MCF 10A (cell line): ENCODE measurements around the gene SLC38A10. TPM values are rescaled to one million over a fixed set of nuclear protein-coding genes. Genes with fewer than 3 reads are reported as not detected.

Experiments
- BruUV-seq: library from RNA; stranded (reverse); fragments of 400-500 nt; replicated peaks from 2 replicates; lab custom pipeline; 2021; lab: Mats Ljungman, UMichigan
- CTCF ChIA-PET: fragments of 300-600 bp; sonication (Branson Sonifier 250); formaldehyde crosslinking; extraction: SDS; loops from one replicate; lab custom pipeline; 2021; ENCODE audit warnings: antibody characterized with exemption, inconsistent platforms; lab: Yijun Ruan, JAX
- POLR2A ChIA-PET: fragments of 300-600, 350-650 bp; sonication (Branson Sonifier 250); formaldehyde crosslinking; extraction: SDS; loops from one replicate; lab custom pipeline; 2020; ENCODE audit warnings: antibody characterized with exemption, inconsistent platforms; lab: Yijun Ruan, JAX
- DNase-seq: peaks from one replicate; pipeline ENCODE4 v3.0.0-alpha.2; 2018; ENCODE audit not compliant: unreplicated experiment
- H3K27ac Mint-ChIP-seq: one replicate; pipeline ENCODE4 v1.8.0; 2022; ENCODE audit warnings: mild to moderate bottlenecking, low read depth, mixed read lengths; ENCODE audit not compliant: unreplicated experiment
- H3K27me3 Mint-ChIP-seq: one replicate; pipeline ENCODE4 v1.8.0; 2022; ENCODE audit warnings: mixed read lengths; ENCODE audit not compliant: insufficient read depth, unreplicated experiment
- H3K36me3 Mint-ChIP-seq: one replicate; pipeline ENCODE4 v1.8.0; 2022; ENCODE audit warnings: mild to moderate bottlenecking, moderate library complexity, mixed read lengths; ENCODE audit not compliant: insufficient read depth, unreplicated experiment
- H3K4me1 Mint-ChIP-seq: one replicate; pipeline ENCODE4 v1.8.0; 2022; ENCODE audit warnings: mixed read lengths; ENCODE audit not compliant: insufficient read depth, unreplicated experiment
- H3K4me3 Mint-ChIP-seq: one replicate; pipeline ENCODE4 v1.8.0; 2022; ENCODE audit warnings: mild to moderate bottlenecking, moderate library complexity, mixed read lengths; ENCODE audit not compliant: unreplicated experiment
- H3K9me3 Mint-ChIP-seq: one replicate; pipeline ENCODE4 v1.8.0; 2022; ENCODE audit warnings: mixed read lengths; ENCODE audit not compliant: unreplicated experiment
- CTCF ChIP-seq: fragments of 200-600 bp; IDR thresholded peaks from one replicate; pipeline ENCODE4 v1.8.0; 2022; ENCODE audit warnings: antibody characterized with exemption, mild to moderate bottlenecking; ENCODE audit not compliant: unreplicated experiment
- intact Hi-C: fragments of 100-400 bp; cut with micrococcal nuclease; formaldehyde crosslinking; loops from 2 replicates; pipeline ENCODE4 v1.14.1; 2022
- total RNA-seq: library from RNA; stranded (reverse); gene quantifications from 2 replicates; pipeline ENCODE4 v1.2.3, GENCODE V29; 2022

The SLC38A10 gene
- total RNA-seq, 1 experiment from 2014 or later, result 98.2 TPM

- BruUV-seq, result no TSS peak
- intact Hi-C loops, result loop anchor here (2.0 kb wide), 1 partner anchor 143 kb away; the partner anchor contains the start of gene BAHCC1
- no peak overlapping the region for H3K4me3 Mint-ChIP-seq
- no peak for TF ChIP-seq CTCF
- CTCF ChIA-PET, result interaction anchor here (1.7 kb wide), 1 partner anchor 233 kb away, joined by 6 read pairs; no protein-coding TSS in a partner anchor
- no peak for DNase-seq
- no peaks in the 10 kb centered on the region for H3K4me1 Mint-ChIP-seq
- POLR2A ChIA-PET, result interaction anchor here (0.8 to 1.2 kb wide), 3 partner anchors 9 to 258 kb away, joined by 3 to 4 read pairs (median 3); partner anchors contain the start of gene BAHCC1
- H3K9me3 Mint-ChIP-seq, result no peaks in the 10 kb centered on the region
- H3K27me3 Mint-ChIP-seq, result no peaks in the 10 kb centered on the region
- H3K27ac Mint-ChIP-seq, result no peak overlapping the region
- peaks cover 31% of the 10 kb centered on the region for H3K36me3 Mint-ChIP-seq
These were observed 43.3 kb downstream of the SLC38A10 start for GRCh38 chr17:81251709-81252301.

GRCh38 chr17:81251094-81251708, 43.9 kb downstream of the SLC38A10 start:
- BruUV-seq, result no TSS peak
- intact Hi-C loops, result no loop called here
- no peaks in the 10 kb centered on the region for H3K9me3 Mint-ChIP-seq
- TF ChIP-seq CTCF, result no peak
- no peaks in the 10 kb centered on the region for H3K27me3 Mint-ChIP-seq
- H3K4me3 Mint-ChIP-seq, result no peak overlapping the region
- peaks cover 31% of the 10 kb centered on the region for H3K36me3 Mint-ChIP-seq
- ChIA-PET CTCF (interaction anchor here (0.6 to 1.7 kb wide), 2 partner anchors 232 to 233 kb away, joined by 3 to 6 read pairs; no protein-coding TSS in a partner anchor), POLR2A (interaction anchor here (0.8 to 1.2 kb wide), 3 partner anchors 9 to 259 kb away, joined by 3 to 4 read pairs (median 3); partner anchors contain the start of gene BAHCC1)
- no peak for DNase-seq
- H3K4me1 Mint-ChIP-seq, result no peaks in the 10 kb centered on the region
- H3K27ac Mint-ChIP-seq, result no peak overlapping the region

DNA sequence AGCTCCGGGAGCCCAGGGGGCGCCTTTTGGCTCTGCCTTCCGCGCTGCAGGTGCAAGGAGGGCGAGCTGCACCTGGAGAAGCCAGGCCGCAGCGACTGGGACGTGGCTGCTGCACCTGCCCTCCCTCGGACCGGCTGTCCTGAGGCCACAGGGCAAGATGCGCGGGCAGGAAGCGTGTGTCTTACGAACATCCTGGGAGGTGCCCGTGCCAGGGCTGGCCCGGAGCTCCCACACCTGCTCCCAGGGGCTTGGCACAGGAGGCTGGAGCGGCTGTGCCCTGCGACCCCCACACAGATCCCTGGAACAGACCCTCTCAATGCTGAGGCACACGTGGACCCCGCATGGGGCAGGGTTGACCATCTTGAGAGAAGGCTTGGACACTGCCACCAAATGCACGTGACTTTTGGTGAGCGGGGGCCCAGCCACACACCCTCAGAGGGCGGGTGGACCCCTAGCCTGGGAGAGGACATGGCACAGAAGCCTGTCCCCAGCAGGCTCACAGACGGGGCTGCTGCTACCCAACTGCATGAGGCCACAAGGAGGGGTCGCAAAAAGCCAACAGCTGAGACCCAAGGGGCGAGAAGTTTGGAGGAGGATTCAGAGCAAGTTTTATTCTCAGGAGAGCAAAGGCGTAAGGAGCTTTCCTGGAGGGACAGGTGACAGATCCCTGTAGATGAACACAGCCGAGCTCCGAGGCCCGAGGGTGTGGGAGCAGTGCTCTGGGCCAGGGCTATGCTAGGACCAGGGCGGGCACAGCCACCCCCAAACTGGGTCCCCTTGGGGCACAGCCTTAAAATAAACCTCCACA, 44.6 kb downstream of the SLC38A10 start:
- no peak for TF ChIP-seq CTCF
- Mint-ChIP-seq H3K4me3 (no peak overlapping the region), H3K27ac (no peak overlapping the region), H3K9me3 (no peaks in the 10 kb centered on the region), H3K4me1 (no peaks in the 10 kb centered on the region), H3K36me3 (peaks cover 31% of the 10 kb centered on the region), H3K27me3 (no peaks in the 10 kb centered on the region)
- POLR2A ChIA-PET, result interaction anchor here (1.0 kb wide), 2 partner anchors 8 to 12 kb away, joined by 3 read pairs; partner anchors contain the start of gene TEPSIN
- intact Hi-C loops, result no loop called here
- CTCF ChIA-PET, result interaction anchor here (0.5 to 1.7 kb wide), 4 partner anchors 233 to 483 kb away, joined by 3 to 6 read pairs (median 3); no protein-coding TSS in a partner anchor
- DNase-seq, result no peak
- BruUV-seq, result no TSS peak
